DOHH2 (cell line): ENCODE results near the gene C4BPB.

Source experiments
- EZH2phosphoT487 ChIP-seq: fragments of 200-600 bp; sonication (generic); IDR thresholded peaks from 2 replicates; pipeline ENCODE4 v1.6.1; 2017; ENCODE audit warnings: borderline replicate concordance, mild to moderate bottlenecking, antibody characterized with exemption, low read length, moderate library complexity, mixed read lengths
- TF ChIP-seq, protein P1 (sequence below): fragments of 200-600 bp; sonication (generic); IDR thresholded peaks from one replicate; pipeline ENCODE4 v1.5.1; 2014; ENCODE audit warnings: antibody characterized with exemption, mild to moderate bottlenecking, low read depth, low read length; ENCODE audit not compliant: poor library complexity, severe bottlenecking

GRCh38 chr1:207102659-207103058 is 14.0 kb downstream of the C4BPB start:
- TF ChIP-seq, protein P1, sequence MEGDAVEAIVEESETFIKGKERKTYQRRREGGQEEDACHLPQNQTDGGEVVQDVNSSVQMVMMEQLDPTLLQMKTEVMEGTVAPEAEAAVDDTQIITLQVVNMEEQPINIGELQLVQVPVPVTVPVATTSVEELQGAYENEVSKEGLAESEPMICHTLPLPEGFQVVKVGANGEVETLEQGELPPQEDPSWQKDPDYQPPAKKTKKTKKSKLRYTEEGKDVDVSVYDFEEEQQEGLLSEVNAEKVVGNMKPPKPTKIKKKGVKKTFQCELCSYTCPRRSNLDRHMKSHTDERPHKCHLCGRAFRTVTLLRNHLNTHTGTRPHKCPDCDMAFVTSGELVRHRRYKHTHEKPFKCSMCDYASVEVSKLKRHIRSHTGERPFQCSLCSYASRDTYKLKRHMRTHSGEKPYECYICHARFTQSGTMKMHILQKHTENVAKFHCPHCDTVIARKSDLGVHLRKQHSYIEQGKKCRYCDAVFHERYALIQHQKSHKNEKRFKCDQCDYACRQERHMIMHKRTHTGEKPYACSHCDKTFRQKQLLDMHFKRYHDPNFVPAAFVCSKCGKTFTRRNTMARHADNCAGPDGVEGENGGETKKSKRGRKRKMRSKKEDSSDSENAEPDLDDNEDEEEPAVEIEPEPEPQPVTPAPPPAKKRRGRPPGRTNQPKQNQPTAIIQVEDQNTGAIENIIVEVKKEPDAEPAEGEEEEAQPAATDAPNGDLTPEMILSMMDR, result no peak
- no peak for TF ChIP-seq EZH2phosphoT487
